HG02678 (cell line): Measurements from ENCODE around the gene COPS8.

Experiments used
- ATAC-seq: cut with Tn5 transposase; IDR thresholded peaks from one replicate; pipeline ENCODE4 v1.9.1; 2021; ENCODE audit warnings: mild to moderate bottlenecking, moderate library complexity; ENCODE audit not compliant: unreplicated experiment

The COPS8 gene

GRCh38 chr2:237129625-237130263 is 44.1 kb downstream of the COPS8 start:
- ATAC-seq: no peak

- no peak for ATAC-seq
These were observed 45.1 kb downstream of the COPS8 start for GRCh38 chr2:237130562-237131421.

GRCh38 chr2:237131749-237132533 is 46.3 kb downstream of the COPS8 start:
- no peak for ATAC-seq

DNA sequence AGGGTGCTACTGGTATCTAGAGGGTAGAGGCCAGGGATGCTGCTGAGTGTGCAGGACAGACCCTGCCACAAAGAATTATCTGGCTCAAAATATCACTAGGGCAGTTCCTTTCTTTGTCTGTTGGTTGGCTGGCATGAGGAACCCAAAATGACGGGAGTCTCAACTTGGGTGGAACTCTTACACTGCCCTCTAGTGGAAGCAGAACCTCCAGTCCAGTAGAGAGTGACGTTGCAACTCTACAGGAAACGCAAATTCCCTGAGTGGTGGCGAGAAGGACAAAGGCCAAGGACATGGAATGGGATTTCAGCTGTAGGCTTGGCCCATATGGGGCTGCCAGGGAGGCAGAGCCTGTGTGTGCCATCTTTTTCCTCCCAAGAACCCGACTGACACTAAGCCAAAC is 47.1 kb downstream of the COPS8 start:
- ATAC-seq: no peak

DNA sequence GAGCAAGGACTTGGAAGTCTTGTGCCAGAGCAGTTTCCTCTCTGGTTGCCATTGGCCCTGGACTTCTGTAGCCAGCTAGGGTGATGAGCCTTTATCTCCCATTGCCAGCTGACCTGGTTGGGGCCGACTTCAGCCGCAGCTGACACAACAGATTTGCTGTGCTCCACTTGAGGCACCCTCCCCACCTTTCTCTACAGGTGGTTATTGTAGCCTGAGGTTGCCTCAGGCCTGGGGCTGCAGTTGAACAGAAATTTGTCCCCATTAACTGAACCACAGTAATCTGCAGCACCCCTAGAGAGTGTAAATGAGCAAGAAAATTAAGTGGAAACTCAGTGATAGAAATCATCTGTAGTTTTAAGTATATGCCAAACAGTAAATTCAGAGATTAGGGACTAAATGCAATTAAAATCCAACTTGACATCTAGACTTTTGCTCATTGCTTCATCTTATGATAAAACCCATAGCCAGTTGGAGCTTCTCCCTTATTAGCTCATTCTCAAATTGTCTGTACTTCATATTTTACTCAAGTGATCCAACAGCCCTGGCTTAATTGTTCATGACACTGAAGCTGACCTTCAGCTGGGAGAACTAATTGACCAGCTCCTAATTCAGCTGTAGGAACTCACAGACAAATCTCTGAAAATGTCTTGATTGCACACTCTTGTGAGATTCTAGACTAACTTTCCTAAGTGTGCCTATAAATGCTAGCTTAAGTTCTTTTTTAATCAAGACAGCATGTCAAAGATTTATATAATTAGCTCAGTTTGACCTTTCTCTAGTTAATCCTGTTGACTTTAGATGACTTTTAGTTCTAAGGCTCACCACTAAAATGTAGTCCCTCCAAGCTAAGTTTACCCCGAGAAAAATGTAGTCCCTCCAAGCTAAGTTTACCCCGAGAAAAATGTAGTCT is 48.9 kb downstream of the COPS8 start:
- no peak for ATAC-seq

DNA sequence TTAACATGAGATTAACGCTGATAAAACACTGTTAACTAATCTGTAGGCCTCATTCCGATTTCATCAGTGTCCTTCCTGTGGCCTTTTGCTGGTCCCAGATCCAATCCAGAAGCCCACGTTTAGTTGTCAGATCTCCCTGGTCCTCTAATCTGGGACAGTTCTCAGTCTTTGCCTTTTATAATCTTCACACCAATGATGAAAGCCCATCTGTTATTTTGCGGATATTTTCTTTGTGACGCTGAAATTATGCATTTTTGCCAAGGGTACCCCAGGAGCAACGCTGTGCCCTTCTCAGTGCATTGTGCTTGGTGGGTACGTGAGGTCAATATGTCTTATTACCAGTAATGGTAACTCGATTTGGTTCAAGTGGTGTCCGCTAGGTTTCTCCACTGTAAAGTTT is 51.1 kb downstream of the COPS8 start:
- ATAC-seq: no peak

DNA sequence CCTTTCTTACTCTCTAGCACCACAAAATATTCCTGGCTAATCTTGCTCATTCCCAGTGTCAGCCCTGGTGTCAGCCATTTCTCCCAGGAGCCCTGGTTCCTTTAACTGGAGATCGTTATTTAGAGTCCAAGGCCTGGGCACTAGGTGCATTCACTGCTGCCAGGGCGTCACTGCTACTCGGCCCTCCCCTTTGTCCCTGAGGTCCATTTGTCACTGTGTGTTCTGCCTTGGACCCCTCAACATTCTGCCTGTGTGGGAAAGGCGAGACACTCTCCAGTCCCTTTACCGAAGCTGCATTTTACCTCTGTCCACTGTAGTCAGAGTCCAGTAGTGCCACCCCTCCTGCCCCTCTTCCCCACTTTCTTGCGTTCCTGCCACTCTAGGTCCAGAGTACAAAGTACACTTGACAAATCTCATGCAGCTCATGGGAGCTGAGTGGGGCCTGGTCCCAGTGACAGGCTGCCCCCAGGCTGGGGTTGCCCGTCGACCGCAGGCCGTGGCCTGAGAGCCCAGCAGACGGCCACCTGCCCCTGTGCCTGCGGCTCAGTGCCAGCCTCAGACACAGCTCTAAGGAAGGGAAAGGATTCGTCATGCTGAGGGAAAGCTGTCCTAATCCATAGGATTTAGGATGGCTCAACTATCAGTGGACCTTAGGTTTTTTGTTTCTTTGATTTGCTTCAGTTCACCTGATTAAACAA is 52.1 kb downstream of the COPS8 start:
- ATAC-seq: no peak

DNA sequence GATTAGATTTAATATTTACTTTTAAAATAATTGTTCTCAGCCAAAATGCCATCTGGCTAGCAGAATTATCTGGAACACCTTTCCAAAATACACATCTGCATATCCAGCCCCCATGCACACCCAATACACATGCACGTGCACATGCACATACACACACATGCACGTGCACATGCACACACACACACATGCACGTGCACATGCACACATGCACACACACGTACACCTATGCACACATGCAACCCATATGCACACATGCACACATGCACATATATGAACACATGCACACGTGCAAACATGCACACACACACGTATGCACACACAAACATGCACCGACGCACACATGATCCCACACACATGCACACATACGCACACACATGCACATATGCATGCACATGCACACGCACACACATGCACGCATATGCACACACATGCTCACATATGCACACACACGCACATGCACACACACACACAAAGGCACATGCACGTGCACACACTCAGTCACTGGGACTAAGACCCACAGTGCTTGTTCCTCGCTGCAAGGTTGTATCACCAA is 53.5 kb downstream of the COPS8 start:
- ATAC-seq: no peak

GRCh38 chr2:237140689-237141285 is 55.1 kb downstream of the COPS8 start:
- ATAC-seq: no peak

DNA sequence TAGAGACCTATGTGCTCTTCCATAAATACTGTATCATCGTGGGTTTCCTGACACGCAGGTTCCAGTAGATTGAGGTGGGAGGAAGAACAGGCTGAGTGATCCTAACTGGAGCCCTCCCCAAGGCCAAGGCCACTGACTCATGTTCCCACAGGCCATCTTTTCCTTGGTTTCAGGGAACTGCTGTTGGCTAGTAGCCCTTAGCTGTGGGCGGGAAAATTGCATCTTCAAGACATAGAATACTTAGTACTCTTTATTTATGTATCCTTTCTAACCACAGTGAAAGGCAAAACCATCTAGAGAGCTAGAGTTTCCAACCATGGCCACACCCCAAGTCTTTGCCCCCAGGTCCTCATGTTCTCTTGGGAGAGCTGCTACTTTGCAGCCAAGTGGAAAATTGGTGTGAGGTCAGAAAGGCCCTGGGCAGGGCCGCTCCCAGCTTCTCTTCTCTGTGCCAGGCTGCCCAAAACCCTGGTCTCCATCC is 55.9 kb downstream of the COPS8 start:
- no peak for ATAC-seq

GRCh38 chr2:237143118-237143517 is 57.4 kb downstream of the COPS8 start:
- ATAC-seq: no peak

GRCh38 chr2:237143676-237144440 is 58.2 kb downstream of the COPS8 start:
- no peak for ATAC-seq

- no peak for ATAC-seq
These were observed 58.8 kb downstream of the COPS8 start for GRCh38 chr2:237144516-237144915.

DNA sequence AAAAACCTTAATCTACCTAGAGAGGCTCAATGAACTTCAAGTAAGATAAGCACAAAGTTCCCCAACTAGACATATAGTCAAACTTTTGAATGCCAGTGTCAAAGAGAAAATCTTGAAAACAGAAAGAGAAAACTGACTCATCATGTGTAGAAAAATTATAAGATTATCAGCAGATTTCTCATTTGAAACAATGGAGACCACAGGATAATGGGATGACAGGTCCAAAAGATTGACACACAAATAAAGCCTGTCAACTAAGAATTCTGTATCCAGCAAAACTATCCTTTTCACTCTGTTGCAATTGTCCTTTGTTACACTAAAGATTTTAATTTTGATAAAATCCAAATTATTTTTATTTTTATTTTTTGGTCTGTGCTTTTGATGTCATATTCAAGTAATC is 61.6 kb downstream of the COPS8 start:
- no peak for ATAC-seq

- ATAC-seq: no peak
These were observed 62.9 kb downstream of the COPS8 start for GRCh38 chr2:237148624-237149023.

GRCh38 chr2:237149425-237149824 is 63.7 kb downstream of the COPS8 start:
- no peak for ATAC-seq
